Keratinocyte (primary cell): ENCODE measurements around the gene HERPUD1. TPM values are rescaled to one million over a fixed set of nuclear protein-coding genes. Genes with fewer than 3 reads are reported as not detected.

Experiments used
- DNase-seq: peaks from one replicate; pipeline ENCODE4 v3.0.0-alpha.2; 2011; ENCODE audit warnings: low read depth, missing footprints, low spot score
- FAIRE-seq: peaks from 2 replicates; lab custom pipeline; 2011; peaks lifted over from hg19 to GRCh38; lab: Jason Lieb, UNC
- H2AFZ ChIP-seq: 2 replicates; pipeline ENCODE4 v1.6.0; 2012; ENCODE audit warnings: low read length, control low read depth, inconsistent platforms; ENCODE audit not compliant: control insufficient read depth
- H3K27ac ChIP-seq: 2 replicates; pipeline ENCODE4 v1.5.1; 2011; ENCODE audit warnings: low read length; ENCODE audit not compliant: control insufficient read depth, insufficient read depth
- H3K27me3 ChIP-seq: 3 replicates; pipeline ENCODE4 v1.6.0; 2011; ENCODE audit warnings: low read length; ENCODE audit not compliant: control insufficient read depth, insufficient read depth; ENCODE audit errors: extremely low read depth
- H3K36me3 ChIP-seq, 2 experiments: 2 replicates in 1 of 2; 3 replicates in 1 of 2; pipeline ENCODE4 v1.5.1; 2011; ENCODE audit warnings: low read length in 2 of 2, mild to moderate bottlenecking in 1 of 2; ENCODE audit not compliant: control insufficient read depth in 2 of 2, insufficient read depth in 2 of 2; ENCODE audit errors: extremely low read depth in 1 of 2
- H3K4me1 ChIP-seq: 3 replicates; pipeline ENCODE4 v1.5.1; 2011; ENCODE audit warnings: low read length; ENCODE audit not compliant: control insufficient read depth, insufficient read depth; ENCODE audit errors: extremely low read depth
- H3K4me2 ChIP-seq: 3 replicates; pipeline ENCODE4 v1.6.0; 2011; ENCODE audit warnings: low read depth, low read length; ENCODE audit not compliant: control insufficient read depth, insufficient read depth; ENCODE audit errors: extremely low read depth
- H3K4me3 ChIP-seq, 3 experiments: fragments of 200-600 bp in 1 of 3; sonication (generic) in 1 of 3; 2 replicates in 2 of 3; 3 replicates in 1 of 3; pipeline ENCODE4 v1.5.1; 2011 to 2016; ENCODE audit warnings: low read length in 3 of 3, mild to moderate bottlenecking in 3 of 3, control low read depth in 2 of 3, inconsistent platforms in 1 of 3, low read depth in 1 of 3, mixed read lengths in 1 of 3, mixed run types in 1 of 3, moderate library complexity in 1 of 3; ENCODE audit not compliant: control insufficient read depth in 2 of 3, insufficient read depth in 2 of 3; ENCODE audit errors: extremely low read depth in 1 of 3
- H3K79me2 ChIP-seq: 2 replicates; pipeline ENCODE4 v1.6.0; 2012; ENCODE audit warnings: low read length; ENCODE audit not compliant: control insufficient read depth, insufficient read depth
- H3K9ac ChIP-seq: 3 replicates; pipeline ENCODE4 v1.6.0; 2011; ENCODE audit warnings: low read length; ENCODE audit not compliant: control insufficient read depth, insufficient read depth; ENCODE audit errors: extremely low read depth
- H3K9me1 ChIP-seq: 3 replicates; pipeline ENCODE4 v1.6.0; 2011; ENCODE audit warnings: low read length; ENCODE audit not compliant: control insufficient read depth, insufficient read depth; ENCODE audit errors: extremely low read depth
- H3K9me3 ChIP-seq: 2 replicates; pipeline ENCODE4 v1.5.1; 2012; ENCODE audit warnings: low read depth, low read length; ENCODE audit not compliant: control insufficient read depth
- H4K20me1 ChIP-seq: 3 replicates; pipeline ENCODE4 v1.6.0; 2011; ENCODE audit warnings: low read length; ENCODE audit not compliant: control insufficient read depth, insufficient read depth; ENCODE audit errors: extremely low read depth
- EZH2 ChIP-seq: IDR thresholded peaks from one replicate; pipeline ENCODE4 v1.6.1; 2012; ENCODE audit warnings: inconsistent platforms, mild to moderate bottlenecking, low read length, moderate library complexity
- dilution Hi-C: fragments of 300-500 bp; cut with MboI; formaldehyde crosslinking; loops from one replicate; pipeline ENCODE4 v1.7.0; 2020; ENCODE audit warnings: low sequenced_read_pairs; ENCODE audit not compliant: extremely low pct_ligation_motif_present
- polyA plus RNA-seq, 5 experiments: library from polyadenylated mRNA; depleted of rRNA in 3 of 5; stranded (reverse) in 3 of 5; stranded (forward) in 1 of 5; unstranded in 1 of 5; fragments of >200 nt; gene quantifications; 1 replicate in 1 of 5; 2 replicates in 3 of 5; 3 replicates in 1 of 5; pipeline versions ENCODE4 v1.2.1 to v1.2.3, GENCODE V29; 2011 to 2012; ENCODE audit warnings: missing spikeins in 2 of 5, low read depth in 1 of 5, low replicate concordance in 1 of 5
- TF ChIP-seq, protein P1 (sequence below), 3 experiments: IDR thresholded peaks in 1 of 3; conservative IDR thresholded peaks in 1 of 3; optimal IDR thresholded peaks in 1 of 3; 2 replicates in 2 of 3; 3 replicates in 1 of 3; pipeline versions ENCODE3 to v1.5.1; 2011; ENCODE audit warnings: low read length in 3 of 3, mild to moderate bottlenecking in 3 of 3, moderate library complexity in 2 of 3, control low read depth in 1 of 3, inconsistent platforms in 1 of 3; ENCODE audit not compliant: insufficient read depth in 2 of 3; ENCODE audit errors: extremely low read depth in 1 of 3

HERPUD1 gene
- polyA plus RNA-seq, 1 donor (not counting 4 experiments of a cell fraction or from before 2014, with no cell fraction given), result 183 TPM

DNA sequence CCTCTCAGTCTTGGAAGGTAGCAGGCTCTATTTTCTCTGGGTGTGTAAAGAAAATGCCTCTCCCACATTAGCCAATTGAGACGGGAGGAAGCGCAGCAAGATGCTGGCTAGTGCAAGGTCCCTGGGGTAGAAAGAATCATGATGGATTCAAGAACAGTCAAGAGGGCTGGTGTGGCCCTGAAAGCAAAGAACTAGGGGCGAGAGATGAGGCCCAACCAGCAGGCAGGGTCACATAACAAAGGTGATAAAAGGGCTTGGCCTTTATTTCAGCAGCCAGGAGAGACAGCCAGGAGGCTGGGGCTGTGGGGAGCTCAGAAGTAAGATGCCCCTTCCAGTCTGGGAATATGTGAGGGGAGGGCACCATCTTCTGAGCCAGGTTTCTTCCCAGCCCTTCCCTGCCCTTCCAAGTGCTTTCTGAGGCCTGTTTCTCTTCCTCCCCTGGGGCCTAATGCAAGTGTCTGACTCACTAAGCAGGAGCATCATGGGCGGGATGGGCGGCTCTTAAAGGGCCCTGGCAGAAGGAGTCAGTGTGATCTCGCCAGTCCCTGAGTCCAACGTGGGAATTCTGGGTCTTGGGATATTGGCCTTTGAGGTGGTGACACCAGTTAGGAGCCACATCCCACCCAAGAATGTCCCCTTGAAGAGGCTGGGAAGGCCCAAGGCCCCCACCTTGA lies 53.5 kb downstream of the HERPUD1 start:
- TF ChIP-seq, protein P1, sequence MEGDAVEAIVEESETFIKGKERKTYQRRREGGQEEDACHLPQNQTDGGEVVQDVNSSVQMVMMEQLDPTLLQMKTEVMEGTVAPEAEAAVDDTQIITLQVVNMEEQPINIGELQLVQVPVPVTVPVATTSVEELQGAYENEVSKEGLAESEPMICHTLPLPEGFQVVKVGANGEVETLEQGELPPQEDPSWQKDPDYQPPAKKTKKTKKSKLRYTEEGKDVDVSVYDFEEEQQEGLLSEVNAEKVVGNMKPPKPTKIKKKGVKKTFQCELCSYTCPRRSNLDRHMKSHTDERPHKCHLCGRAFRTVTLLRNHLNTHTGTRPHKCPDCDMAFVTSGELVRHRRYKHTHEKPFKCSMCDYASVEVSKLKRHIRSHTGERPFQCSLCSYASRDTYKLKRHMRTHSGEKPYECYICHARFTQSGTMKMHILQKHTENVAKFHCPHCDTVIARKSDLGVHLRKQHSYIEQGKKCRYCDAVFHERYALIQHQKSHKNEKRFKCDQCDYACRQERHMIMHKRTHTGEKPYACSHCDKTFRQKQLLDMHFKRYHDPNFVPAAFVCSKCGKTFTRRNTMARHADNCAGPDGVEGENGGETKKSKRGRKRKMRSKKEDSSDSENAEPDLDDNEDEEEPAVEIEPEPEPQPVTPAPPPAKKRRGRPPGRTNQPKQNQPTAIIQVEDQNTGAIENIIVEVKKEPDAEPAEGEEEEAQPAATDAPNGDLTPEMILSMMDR (optimal IDR thresholded peaks at IDR 0.05 in 1 of 3, IDR thresholded peaks at IDR 0.05 in 1 of 3, conservative IDR thresholded peaks at IDR 0.05 in 1 of 3; ENCODE audit: extremely low read depth in 1 of 3, insufficient read depth in 2 of 3, low read length in 3 of 3), result no peak
- TF ChIP-seq EZH2, result no peak
- H3K4me3 ChIP-seq, result no peak overlapping the region
- H3K9ac ChIP-seq, result peak overlapping the region; percentile 2
- no peaks in the 10 kb centered on the region for H3K27me3 ChIP-seq
- H3K36me3 ChIP-seq, result no peaks in the 10 kb centered on the region
- H3K27ac ChIP-seq, result peak overlapping the region; percentile 1
- DNase-seq (no peak), FAIRE-seq (peak; percentile 76)
- H3K79me2 ChIP-seq, result no peaks in the 10 kb centered on the region
- peak overlapping the region; percentile 41 for H2AFZ ChIP-seq
- H3K4me1 ChIP-seq, result peaks cover 23% of the 10 kb centered on the region
- no peaks in the 10 kb centered on the region for H3K9me3 ChIP-seq
- peak overlapping the region; percentile 24 for H3K4me2 ChIP-seq
- H4K20me1 ChIP-seq, result no peaks in the 10 kb centered on the region
- no peaks in the 10 kb centered on the region for H3K9me1 ChIP-seq
- dilution Hi-C loops, result no loop called here

DNA sequence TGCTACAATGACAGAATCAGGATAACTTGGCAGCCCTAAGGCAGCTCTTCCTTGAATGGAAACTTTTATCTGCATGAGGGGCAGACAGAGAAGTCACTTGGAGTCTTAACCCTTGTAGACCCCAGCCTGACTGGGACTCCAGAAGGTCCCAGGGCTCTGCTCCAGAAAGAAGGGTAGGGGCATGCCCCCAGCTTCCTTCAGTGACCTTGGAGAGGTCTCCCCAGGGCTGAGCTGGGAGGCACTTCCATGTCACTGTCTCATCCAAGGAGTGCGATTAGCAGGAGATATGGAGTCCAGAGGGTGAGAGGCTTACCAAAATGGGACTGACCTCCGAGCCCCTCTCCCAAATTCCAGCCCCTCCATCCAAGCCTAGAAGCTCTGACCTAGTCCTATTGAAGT lies 54.0 kb downstream of the HERPUD1 start:
- Histone ChIP-seq H4K20me1 (no peaks in the 10 kb centered on the region), H3K27me3 (no peaks in the 10 kb centered on the region), H3K9me1 (no peaks in the 10 kb centered on the region), H3K4me3 (no peak overlapping the region), H3K27ac (no peak overlapping the region), H3K4me1 (peaks cover 29% of the 10 kb centered on the region), H3K9me3 (no peaks in the 10 kb centered on the region), H3K9ac (no peak overlapping the region), H3K36me3 (no peaks in the 10 kb centered on the region), H3K4me2 (peak overlapping the region; percentile 24), H3K79me2 (peaks cover 3% of the 10 kb centered on the region), H2AFZ (peak overlapping the region; percentile 41)
- no peak for TF ChIP-seq EZH2
- TF ChIP-seq, protein P1 (optimal IDR thresholded peaks at IDR 0.05 in 1 of 3, IDR thresholded peaks at IDR 0.05 in 1 of 3, conservative IDR thresholded peaks at IDR 0.05 in 1 of 3; ENCODE audit: extremely low read depth in 1 of 3, insufficient read depth in 2 of 3, low read length in 3 of 3), result no peak
- dilution Hi-C loops, result no loop called here
- FAIRE-seq, result no peak
- no peak for DNase-seq
